T-helper 1 cell treated with Interleukin-12 subunit alpha and Interleukin-12 subunit beta and Interleukin-4 antibody, amounts not matched to agents 30 ng/mL and 1 ng/mL, for 36 hours (primary cell): ENCODE results near the gene TTC31. TPM values are rescaled to one million over a fixed set of nuclear protein-coding genes. Genes with fewer than 3 reads are reported as not detected.

Experiments used
- intact Hi-C: fragments of 100-400 bp; cut with micrococcal nuclease; formaldehyde crosslinking; loops from one replicate; pipeline ENCODE4 v1.15.1; 2024
- total RNA-seq: library from RNA; stranded (reverse); gene quantifications from 2 replicates; pipeline ENCODE4 v1.2.3, GENCODE V29; 2022

The TTC31 gene
- total RNA-seq, 1 donor from 2014 or later: 47.9 TPM

DNA sequence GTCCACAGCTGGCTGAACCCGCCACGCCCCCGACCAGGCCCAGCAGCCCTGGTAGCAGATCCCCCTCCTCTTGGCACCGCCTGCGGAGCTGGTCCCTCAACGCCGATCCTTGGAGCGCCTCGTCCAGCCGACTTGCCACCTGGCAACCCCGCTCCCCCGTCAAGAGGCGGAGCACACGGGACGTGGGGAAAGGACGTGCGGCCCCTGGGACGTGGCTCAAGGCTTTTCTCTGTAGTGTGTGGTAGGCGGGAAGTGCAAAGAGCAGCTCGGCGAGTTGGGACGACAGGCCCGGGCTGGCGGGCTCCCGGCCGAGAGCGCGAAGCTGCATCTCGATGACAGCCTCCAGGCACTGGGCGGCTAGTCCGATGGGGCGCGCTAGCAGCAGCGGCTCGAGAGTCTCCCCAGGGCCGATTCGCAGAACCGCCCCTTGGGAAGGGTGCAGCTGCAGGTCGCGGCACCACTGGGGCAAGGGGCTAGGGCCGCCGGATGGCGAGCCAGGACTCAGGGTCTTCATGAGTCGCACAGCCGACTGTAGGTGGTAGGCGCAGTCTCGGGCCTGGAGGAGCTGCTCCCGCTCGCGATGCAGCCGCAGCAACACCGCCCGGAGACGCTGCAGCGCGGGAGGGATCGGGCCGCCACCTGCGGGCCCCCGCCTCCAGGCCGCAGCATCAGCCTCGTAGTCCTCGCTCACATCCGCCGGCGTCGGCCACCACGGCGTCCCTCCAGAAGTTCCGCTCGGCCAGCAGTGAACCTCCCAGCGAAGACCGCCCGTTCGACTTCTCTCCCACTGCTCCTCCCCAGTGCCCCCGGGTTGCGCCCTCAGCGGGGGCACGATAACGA is 700 bp upstream of the TTC31 start:
- intact Hi-C loops: loop anchor here (2.0 kb wide), 1 partner anchor 47 kb away; the partner anchor contains the start of genes AUP1 and HTRA2

DNA sequence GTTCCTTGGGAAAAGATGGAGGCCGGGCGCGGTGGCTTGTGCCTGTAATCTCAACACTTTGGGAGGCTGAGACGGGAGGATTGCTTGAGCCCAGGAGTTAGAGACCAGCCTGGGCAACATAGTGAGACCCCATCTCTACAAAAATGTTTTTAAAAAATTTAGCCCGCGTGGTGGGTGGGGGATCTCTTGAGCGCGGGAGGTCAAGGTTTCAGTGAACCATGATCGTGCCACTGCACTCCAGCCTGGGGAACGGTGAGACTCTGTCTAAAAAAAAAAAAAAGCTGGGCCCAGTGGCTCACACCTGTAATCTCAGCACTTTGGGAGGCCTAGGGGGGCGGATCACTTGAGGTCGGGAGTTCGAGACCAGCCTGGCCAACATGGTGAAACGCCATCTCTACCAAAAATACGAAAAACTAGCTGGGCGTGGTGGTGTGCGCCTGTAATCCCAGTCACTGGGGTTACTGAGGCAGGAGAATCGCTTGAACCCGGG is 839 bp downstream of the TTC31 start:
- intact Hi-C loops: loop anchor here (1.0 to 2.0 kb wide), 16 partner anchors 11 to 746 kb away; partner anchors contain the start of genes AUP1, C2orf81, DOK1 and HTRA2

DNA sequence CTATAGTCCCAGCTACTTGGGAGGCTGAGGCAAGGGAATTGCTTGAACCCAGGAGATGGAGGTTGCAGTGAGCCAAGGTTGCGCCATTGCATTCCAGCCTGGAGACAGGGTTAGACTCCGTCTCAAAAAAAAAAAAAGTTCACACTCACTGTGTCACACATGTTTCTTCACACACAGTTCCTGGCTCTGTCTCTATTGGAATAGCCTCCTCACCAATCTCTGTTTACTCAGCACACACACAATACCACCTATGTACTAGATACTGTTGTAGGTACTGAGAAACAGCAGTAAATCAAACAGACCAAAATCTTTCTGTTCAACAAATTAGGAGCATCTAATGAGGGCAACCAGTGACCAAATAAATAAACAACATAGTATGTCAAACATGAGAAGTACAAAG is 3.3 kb downstream of the TTC31 start:
- intact Hi-C loops: no loop called here

DNA sequence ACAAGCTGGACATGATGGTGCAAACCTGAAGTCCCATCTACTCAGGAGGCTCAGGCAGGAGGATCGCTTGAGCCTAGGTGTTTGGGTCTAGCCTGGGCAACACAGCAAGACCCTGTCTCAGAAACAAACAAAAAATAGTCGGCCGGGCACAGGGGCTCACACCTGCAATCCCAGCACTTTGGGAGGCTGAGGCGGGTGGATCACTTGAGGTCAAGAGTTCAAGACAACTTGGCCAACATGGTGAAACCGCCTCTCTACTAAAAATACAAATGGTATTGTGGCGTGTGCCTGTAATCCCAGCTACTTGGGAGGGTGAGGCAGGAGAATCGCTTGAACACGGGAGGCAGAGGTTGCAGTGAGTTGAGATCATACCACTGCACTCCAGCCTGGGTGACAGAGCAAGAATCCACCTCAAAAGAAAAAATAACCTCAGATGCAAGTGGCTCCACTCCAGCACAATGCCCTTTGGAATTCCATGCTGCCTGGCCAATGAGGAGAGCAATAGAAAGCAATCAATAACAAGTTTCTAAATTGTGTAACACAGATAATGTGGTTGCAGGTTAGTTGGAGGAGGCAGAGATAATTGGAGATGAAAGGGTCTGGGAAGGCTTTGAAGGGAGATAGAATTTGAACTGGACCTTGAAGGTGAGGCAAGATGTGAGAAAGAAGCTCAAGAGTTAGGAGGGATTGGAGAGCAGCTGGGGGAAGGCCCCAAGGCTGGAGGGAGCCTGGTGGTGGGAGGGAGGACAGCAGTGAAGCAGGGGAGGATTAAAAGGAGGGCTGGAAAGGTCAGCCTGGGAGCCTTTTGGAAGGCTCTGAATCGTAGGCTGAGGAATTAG is 6.0 kb downstream of the TTC31 start:
- intact Hi-C loops: no loop called here

DNA sequence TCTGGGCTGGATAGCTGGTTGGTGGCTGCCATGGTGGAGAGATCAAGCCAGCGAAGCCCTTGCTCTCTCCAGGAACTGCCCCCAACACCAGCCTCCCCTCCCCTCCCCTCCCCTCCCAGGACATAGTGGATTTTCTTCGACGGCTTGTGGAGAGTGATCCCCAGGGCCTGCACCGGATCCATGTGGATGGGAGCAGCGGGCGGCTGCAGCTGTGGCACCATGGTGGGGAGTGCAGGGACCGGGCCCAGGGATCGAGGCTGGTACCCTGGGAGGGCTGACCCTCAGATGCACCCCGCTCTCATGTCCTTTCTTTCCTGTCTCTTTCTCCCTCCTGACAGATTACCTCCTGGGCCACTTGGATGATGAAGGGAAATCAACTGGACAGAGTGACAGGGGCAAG is 7.0 kb downstream of the TTC31 start:
- intact Hi-C loops: no loop called here

DNA sequence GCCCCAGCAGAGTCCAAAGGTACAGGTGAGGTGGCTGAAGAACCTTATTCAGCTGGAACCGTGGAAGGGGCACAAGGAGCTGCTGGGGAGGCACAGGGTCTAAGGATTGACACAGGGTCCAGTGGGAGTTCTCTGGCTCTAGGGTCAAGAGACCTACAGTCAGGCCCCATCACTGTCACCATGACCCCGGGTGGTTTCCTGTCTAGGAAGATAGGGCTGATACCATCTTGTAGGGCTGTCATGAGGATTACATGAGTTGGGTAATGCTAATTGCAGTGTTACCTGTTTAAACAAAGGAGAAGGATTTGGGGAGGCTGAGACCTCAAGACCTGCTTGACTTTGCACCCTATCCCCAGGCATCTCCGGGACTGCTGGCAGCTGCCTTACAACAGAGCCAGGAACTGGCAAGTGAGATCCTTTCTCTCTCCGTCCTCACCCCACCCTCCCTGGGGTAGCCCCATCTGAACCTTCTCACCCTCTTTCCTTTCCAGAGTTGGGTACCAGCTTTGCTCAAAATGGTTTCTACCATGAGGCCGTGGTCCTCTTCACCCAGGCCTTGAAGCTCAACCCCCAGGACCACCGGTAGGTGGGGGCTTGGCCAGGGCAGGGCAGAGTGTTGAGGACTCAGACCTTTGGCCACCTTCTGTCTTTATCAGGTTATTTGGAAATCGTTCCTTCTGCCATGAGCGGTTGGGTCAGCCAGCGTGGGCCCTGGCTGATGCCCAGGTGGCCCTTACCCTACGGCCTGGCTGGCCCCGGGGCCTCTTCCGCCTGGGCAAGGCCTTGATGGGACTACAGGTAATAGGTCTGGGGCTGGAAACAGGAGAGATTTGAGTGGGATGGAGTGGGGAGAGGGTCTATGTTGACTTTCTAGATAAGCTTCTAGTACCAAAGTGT is 9.0 kb downstream of the TTC31 start:
- intact Hi-C loops: no loop called here

DNA sequence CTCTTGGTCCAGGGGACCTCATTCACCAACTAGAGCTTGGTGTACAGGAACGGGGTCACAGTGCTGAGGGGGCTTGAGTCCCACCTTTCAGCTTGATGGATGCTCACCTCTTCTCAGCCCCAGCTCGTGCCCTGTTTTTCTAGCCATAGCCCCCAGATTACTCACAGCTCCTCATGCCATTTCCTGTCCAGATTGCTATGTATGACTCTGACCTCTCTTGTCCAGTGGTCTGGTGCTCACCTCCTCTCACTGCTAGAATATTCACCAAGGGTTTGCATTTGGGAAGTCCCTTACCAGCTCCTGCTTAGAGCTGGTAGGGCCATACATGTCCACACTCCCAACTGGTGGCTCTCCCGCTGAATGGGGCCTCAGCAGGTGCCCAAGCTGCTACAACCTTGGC is 10.7 kb downstream of the TTC31 start:
- intact Hi-C loops: no loop called here

DNA sequence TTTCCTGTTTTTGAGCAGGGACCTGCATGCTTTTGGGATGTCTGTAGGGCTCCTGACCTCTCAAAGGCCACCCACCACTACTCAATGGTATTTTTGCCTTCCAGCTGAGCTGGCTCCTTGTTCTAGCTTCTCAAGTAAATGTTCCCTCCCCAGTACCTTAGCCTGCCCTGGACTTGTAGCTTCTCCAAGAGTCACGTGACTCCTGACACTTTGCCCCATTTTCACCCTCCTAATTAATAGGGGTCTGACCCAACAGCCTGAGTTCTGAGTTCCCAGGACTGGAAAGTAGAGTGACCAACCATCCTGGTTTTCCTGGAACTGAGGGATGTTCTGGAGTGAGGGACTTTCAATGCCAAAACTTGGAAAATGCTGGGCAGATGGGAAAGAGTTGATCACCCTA is 12.6 kb downstream of the TTC31 start:
- intact Hi-C loops: no loop called here

DNA sequence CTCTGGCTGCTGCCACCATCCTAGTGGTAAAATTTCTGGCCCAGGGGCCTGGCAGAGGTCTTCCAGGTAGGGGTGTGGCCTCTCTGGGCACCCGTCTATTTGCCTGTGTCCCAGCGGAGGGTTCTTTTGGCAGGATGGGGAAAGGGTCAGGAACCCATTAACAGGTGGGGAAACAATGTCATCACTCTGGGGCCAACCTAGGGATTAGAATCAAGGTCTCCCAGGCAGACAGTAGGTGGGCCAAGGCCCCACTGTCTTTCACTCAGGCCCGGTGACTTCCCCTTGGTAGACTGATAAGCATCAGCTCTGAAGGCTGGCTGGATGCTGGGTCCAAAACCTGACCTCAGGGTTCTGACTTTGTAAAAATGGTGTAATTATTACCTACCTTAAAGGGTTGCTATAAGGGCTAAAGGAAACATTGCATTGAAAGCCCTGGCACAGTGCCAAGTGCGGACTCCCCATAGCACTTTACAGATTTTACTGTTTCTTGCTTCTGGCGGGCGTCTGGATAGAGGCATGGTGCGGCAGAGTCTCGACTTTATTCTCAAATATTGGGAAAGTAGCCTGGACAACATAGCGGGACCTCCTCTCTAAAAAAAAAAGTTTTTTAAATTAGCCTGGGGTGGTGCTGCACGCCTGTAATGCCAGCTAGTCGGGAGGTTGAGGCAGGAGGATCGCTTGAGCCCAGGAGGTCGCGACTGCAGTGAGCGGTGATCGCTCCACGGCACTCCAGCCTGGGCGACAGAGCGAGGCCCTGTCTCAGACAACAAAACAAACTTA is 14.3 kb downstream of the TTC31 start:
- intact Hi-C loops: no loop called here

DNA sequence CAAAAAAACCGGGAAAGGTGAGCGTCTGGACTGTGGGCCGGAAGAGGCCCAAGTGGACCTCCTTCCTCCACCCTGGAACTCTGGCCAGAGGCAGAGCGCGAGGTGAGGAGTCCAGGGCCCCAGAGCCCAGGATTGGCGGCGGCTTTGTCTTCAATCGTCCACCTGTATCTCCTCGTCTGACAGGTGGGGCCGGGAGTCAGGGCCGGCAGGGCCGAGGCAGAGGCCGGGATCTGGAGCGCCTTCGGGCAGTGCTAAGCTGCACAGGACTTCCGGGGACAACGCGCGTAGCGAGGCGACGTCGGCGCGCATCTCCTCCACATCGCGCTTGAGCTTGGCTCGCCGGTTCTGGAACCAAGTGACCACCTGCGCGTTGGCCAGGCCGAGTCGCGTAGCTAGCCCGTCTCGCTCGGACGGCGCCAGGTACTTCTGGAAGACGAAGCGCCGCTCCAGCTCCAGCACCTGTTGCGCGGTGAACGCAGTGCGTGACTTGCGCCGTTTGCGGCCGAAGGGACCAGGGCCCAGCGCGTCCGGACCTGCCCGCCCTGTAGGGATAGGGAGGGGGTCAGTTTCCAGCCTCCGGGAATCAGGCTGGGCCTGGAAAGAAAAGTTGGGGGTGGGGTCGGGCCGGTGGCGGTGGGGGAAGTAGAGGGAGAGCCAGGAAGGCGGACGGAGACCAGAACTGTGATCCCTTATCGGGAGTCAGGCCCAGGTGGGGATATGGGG is 15.1 kb downstream of the TTC31 start:
- intact Hi-C loops: loop anchor here (1.0 kb wide), 4 partner anchors 9 to 89 kb away; partner anchors contain the start of genes AUP1, HTRA2, PCGF1 and TTC31

DNA sequence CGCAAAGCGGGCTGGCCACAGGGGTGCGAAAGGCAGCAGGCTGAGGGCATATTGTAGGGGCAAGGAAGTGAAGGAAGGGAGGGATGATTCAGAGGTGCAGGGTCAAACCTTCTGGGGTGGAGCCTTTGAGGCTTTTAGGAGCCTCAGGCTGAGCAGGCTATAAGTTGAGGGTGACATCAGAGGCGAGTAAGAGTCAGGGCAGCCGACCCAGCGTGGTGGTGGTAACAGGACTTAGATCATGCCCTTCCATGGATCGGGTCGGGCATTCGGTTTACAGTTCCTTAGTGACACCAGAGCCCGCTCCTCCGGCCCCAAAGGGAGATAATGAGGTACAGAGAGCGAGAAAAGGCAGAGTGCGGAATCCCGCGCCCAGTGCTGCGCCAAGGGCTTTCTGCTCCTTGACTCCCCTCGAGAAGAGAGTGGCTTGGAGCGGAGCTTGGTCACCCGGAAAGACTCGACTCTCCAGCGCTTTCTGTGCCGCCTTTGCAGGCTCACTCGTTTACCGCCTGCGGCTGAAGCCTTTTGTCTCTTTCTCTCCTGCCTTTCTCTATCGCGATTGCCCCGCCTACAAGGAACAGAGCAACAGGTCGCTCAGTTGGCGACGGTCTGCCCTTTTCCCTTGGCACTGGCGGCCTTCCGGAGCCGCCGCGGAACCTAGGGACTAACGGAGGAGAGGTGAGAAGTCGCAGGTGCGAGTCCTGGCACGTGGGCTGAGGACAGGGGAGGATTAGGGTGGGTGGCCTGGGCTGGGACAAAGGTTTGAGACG is 15.8 kb downstream of the TTC31 start:
- intact Hi-C loops: loop anchor here (1.0 kb wide), 5 partner anchors 9 to 89 kb away; partner anchors contain the start of genes AUP1, HTRA2, PCGF1 and TTC31

DNA sequence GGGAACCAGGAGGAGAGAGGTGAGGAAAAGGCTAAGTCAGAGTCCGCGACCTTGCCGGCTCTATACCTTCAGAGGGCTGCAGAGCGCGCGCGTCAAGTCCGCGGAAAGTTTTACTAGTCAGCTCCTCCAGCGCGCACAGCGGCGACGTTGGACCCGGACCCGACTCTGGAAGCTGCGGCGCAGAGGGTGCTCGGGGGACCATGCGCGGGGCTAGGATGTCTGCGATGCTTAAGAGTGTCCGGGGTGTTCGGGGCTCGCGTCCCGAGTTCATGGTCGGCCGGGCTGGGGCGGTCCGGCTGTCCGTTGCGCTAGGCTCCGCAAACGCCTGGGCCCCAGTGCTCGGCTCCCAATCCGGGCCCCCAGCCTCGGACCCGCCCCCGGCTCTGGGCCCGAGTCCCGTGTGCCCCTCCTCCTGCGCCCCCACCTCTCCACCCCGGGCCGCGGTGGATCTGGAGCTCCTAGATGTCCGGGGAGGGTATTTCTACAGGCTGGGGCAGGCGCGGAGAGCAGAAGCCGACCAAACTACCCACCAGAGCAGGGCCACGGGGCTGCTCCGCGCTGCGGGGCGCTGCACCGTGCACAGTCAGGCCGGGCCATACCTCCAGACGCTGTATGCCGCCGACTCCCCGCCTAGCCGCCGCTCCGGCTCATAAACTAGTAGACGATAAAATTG is 16.5 kb downstream of the TTC31 start, which contains the start of gene LBX2:
TSS of gene LBX2 (minus strand) at position 337 of the 673 bp plus-strand sequence. CDS start at position 271, 66 bp downstream.
- intact Hi-C loops: loop anchor here (1.0 kb wide), 1 partner anchor 17 kb away; no protein-coding TSS in a partner anchor

DNA sequence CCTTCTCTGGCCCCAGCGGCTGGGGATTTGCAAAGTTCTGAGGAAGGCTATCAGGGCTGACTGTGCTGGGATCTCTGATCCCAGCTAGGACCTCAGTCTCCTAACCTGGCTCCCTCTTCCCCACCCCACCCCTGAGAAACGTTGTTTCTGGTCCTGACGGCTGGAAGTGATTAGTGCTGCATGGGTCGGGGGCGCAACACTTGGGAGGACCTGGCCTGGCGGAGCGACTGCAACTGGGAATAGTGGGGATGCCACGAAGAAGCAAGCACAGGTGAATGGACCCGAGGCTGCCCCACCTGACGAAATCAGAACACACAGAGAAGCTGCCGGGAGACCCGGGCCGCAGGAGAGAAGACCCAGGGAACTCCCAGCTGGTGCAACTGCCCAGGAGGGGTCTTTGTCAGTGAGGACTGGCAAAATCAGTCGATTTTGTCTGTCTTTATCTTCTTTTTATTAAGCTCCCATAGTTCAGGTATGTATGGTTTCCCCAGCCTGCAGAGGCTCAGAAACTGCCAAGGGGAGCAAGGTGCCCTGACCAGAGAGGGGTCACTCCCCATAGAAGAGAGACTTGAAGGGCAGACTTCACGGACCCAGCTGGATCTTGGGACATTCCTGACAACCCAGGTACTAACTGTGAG is 17.2 kb downstream of the TTC31 start:
- intact Hi-C loops: loop anchor here (1.0 to 5.0 kb wide), 2 partner anchors 16 to 1208 kb away; partner anchors contain the start of gene EGR4

DNA sequence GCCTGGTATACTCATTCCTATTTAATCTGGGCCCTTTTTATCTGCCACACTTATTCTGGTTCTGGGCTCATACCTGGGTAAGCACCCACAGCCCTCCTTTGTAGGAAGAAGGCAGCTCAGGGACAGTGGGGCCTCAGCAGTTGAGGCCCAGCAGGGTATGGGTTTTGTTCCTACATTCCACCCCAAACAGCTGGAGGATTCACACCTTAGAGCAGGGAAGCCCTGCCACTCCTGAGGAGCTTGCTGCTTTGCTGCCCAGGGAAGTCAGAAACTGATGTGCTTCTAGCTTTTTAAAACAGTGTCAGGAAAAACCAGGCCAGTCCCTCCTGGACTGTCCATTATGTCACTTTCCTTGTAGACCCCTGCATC is 17.7 kb downstream of the TTC31 start:
- intact Hi-C loops: loop anchor here (5.0 kb wide), 1 partner anchor 1208 kb away; the partner anchor contains the start of gene EGR4

DNA sequence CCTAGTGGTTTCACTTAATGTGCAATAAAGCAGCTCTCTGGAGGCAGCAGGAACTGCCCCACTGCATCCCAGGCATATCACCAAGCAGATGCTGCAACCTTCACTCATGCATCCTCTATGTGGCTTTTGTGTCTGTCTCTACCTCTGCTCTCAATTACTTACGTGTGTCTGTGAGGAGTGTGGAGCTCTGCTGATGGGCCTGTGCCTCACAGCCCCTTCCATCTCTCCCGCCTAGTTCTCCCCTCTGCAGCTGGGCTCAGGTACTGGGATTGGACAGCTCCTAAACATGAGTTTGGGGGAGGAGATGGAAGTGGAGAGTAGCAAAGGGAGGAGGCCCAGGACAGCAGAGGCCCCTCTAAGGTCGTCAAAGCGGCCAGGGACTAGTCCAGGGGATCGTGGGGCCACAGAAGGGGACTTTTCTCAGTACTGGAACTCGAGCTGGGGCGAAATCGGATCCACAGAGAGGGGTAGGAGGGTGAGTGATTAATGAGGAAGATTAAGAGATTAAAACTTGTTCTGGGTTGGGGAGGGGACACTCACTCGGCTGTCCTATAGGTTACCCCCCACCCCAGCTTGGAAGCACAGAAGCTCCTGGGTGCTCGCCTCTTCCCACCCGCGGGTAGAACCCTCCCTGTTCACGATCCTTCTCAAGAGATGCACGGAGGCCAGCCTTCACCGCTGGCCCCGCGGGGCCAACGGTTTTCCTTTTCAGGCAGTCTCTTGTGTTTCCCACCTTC is 18.6 kb downstream of the TTC31 start:
- intact Hi-C loops: loop anchor here (5.0 kb wide), 1 partner anchor 1209 kb away; the partner anchor contains the start of gene EGR4

DNA sequence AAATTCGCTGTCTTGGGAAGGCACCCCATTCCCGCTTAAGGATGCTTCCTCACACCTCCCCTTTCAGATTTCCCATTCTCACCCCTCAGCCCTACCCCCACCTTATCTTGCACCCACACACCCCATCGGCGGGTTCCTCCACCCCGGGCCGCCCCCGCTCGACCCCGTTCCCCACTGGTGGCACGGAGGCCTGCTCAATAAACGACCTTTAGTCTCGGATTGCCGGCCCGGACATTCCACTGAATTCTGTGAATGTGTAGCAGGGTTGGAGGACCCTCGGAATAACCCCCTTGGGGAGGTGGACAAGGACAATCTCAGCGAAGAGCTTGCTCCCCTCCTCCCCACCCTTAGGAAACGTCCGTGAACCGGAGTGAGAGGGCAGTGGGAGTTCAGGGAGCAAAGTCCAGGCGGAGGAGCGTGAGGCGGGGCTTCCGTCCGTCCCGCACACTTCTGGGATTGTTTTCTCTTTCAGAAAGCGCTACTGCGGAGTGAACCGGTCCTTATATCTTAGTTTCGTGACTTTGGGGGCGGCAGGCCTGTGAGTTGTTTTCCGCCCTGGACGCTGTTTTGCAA is 19.4 kb downstream of the TTC31 start:
- intact Hi-C loops: loop anchor here (5.0 kb wide), 1 partner anchor 1210 kb away; the partner anchor contains the start of gene EGR4
